ENCODE data around the gene KSR2.
"Not testable (repeated sequence)": the region's sequence is repeated elsewhere in the genome, so short reads cannot be mapped to it uniquely, and the experiment has no call there.

Gene KSR2

GRCh38 chr12:117829108-117829507 is 139.7 kb downstream of the KSR2 start:
- no peak for DNase-seq (ENCODE audit: low read depth in 2 of 2, low spot score in 1 of 2)

- no peak for DNase-seq (ENCODE audit: low read depth in 2 of 2, low spot score in 1 of 2)
Measured at GRCh38 chr12:117827660-117828059, 141.1 kb downstream of the KSR2 start.

GRCh38 chr12:117825827-117826226 is 143.0 kb downstream of the KSR2 start:
- no peak for DNase-seq (ENCODE audit: low read depth in 2 of 2, low spot score in 1 of 2)

- DNase-seq (ENCODE audit: low read depth in 2 of 2, low spot score in 1 of 2): no peak
Measured at GRCh38 chr12:117821480-117822175, 147.2 kb downstream of the KSR2 start.

GRCh38 chr12:117820216-117820907 is 148.4 kb downstream of the KSR2 start:
- DNase-seq (ENCODE audit: low read depth in 2 of 2, low spot score in 1 of 2): no peak

GRCh38 chr12:117819160-117819559 is 149.6 kb downstream of the KSR2 start:
- DNase-seq (ENCODE audit: low read depth in 2 of 2, low spot score in 1 of 2): no peak

GRCh38 chr12:117818400-117818799 is 150.4 kb downstream of the KSR2 start:
- DNase-seq (ENCODE audit: low read depth in 2 of 2, low spot score in 1 of 2): no peak

GRCh38 chr12:117809509-117809908 is 159.3 kb downstream of the KSR2 start:
- DNase-seq (ENCODE audit: low read depth in 2 of 2, low spot score in 1 of 2): no peak

- no peak for DNase-seq (ENCODE audit: low read depth in 2 of 2, low spot score in 1 of 2)
Measured at GRCh38 chr12:117807946-117808345, 160.8 kb downstream of the KSR2 start.

- DNase-seq (ENCODE audit: low read depth in 2 of 2, low spot score in 1 of 2): no peak
Measured at GRCh38 chr12:117807355-117807754, 161.4 kb downstream of the KSR2 start.

GRCh38 chr12:117805865-117806264 is 162.9 kb downstream of the KSR2 start:
- DNase-seq (ENCODE audit: low read depth in 2 of 2, low spot score in 1 of 2): no peak

GRCh38 chr12:117803001-117803400 is 165.8 kb downstream of the KSR2 start:
- no peak for DNase-seq (ENCODE audit: low read depth in 2 of 2, low spot score in 1 of 2)

- not testable (repeated sequence) for DNase-seq (ENCODE audit: low read depth in 2 of 2, low spot score in 1 of 2)
Measured at GRCh38 chr12:117800711-117801110, 168.1 kb downstream of the KSR2 start.

GRCh38 chr12:117797202-117797601 is 171.6 kb downstream of the KSR2 start:
- no peak for DNase-seq (ENCODE audit: low read depth in 2 of 2, low spot score in 1 of 2)

- no peak for DNase-seq (ENCODE audit: low read depth in 2 of 2, low spot score in 1 of 2)
Measured at GRCh38 chr12:117792877-117793424, 175.8 kb downstream of the KSR2 start.

- DNase-seq (ENCODE audit: low read depth in 2 of 2, low spot score in 1 of 2): no peak
Measured at GRCh38 chr12:117792471-117792870, 176.3 kb downstream of the KSR2 start.

- DNase-seq (ENCODE audit: low read depth in 2 of 2, low spot score in 1 of 2): no peak
Measured at GRCh38 chr12:117790948-117791347, 177.8 kb downstream of the KSR2 start.

- no peak for DNase-seq (ENCODE audit: low read depth in 2 of 2, low spot score in 1 of 2)
Measured at GRCh38 chr12:117790198-117790597, 178.6 kb downstream of the KSR2 start.

- DNase-seq (ENCODE audit: low read depth in 2 of 2, low spot score in 1 of 2): no peak
Measured at GRCh38 chr12:117789195-117789912, 179.4 kb downstream of the KSR2 start.

- no peak for DNase-seq (ENCODE audit: low read depth in 2 of 2, low spot score in 1 of 2)
Measured at GRCh38 chr12:117778656-117779055, 190.1 kb downstream of the KSR2 start.

GRCh38 chr12:117774941-117775775 is 193.6 kb downstream of the KSR2 start:
- DNase-seq (ENCODE audit: low read depth in 2 of 2, low spot score in 1 of 2): no peak
